Parathyroid adenoma (tissue), 2 donors: ENCODE data around the gene ZIC4.

Experiments
- H2AFZ ChIP-seq: fragments of 300-600 bp; sonication (generic); one replicate; pipeline ENCODE4 v1.7.0; 2017; ENCODE audit warnings: antibody characterized with exemption, mild to moderate bottlenecking
- H3K27ac ChIP-seq: fragments of 300-600 bp; sonication (generic); one replicate; pipeline ENCODE4 v1.7.0; 2017
- H3K27me3 ChIP-seq: fragments of 300-600 bp; sonication (generic); one replicate; pipeline ENCODE4 v1.7.0; 2017; ENCODE audit warnings: low read length; ENCODE audit not compliant: control insufficient read depth, insufficient read depth
- H3K36me3 ChIP-seq: fragments of 300-600 bp; sonication (generic); one replicate; pipeline ENCODE4 v1.7.0; 2017; ENCODE audit warnings: low read length; ENCODE audit not compliant: control insufficient read depth, insufficient read depth
- H3K4me1 ChIP-seq: fragments of 300-600 bp; sonication (generic); one replicate; pipeline ENCODE4 v1.7.0; 2017; ENCODE audit warnings: control low read depth
- H3K4me2 ChIP-seq: fragments of 300-600 bp; sonication (generic); one replicate; pipeline ENCODE4 v1.7.0; 2017; ENCODE audit warnings: low read length
- H3K4me3 ChIP-seq: fragments of 300-600 bp; sonication (generic); one replicate; pipeline ENCODE4 v1.7.0; 2017; ENCODE audit warnings: low read depth, low read length
- H3K79me2 ChIP-seq: fragments of 300-600 bp; sonication (generic); one replicate; pipeline ENCODE4 v1.7.0; 2017; ENCODE audit warnings: control low read depth
- H3K9ac ChIP-seq: fragments of 300-600 bp; sonication (generic); one replicate; pipeline ENCODE4 v1.7.0; 2017; ENCODE audit warnings: mild to moderate bottlenecking
- H3K9me3 ChIP-seq: fragments of 300-600 bp; sonication (generic); one replicate; pipeline ENCODE4 v1.7.0; 2017; ENCODE audit warnings: low read length; ENCODE audit not compliant: control insufficient read depth
- TF ChIP-seq, protein P1 (sequence below): fragments of 300-600 bp; sonication (generic); IDR thresholded peaks from one replicate; pipeline ENCODE4 v1.7.0; 2017; ENCODE audit warnings: antibody characterized with exemption, mild to moderate bottlenecking
- donor health status: primary hyperparathyroidism.

The ZIC4 gene

DNA sequence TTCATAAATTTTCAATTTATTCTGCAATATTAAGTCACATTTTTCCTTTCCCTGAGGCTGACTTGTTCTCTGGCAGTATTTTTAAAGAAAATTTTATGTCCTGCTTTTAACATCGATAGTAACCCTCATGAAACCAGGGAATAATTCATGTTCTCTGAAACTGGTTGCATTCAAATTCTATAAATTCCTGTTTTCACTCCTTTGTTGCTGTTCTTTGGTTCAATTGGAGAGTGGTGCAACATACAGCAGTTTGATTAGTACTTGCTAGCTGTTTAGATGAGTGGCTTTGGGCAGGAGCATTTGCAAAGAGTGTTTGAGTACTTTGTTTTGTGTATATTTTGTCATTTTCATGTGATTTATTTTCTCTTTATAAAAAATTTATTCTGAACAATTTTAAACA is 22.0 kb upstream of the ZIC4 start:
- H3K4me2 ChIP-seq, result no peak overlapping the region

GRCh38 chr3:147427746-147428145 is 21.4 kb upstream of the ZIC4 start:
- no peak overlapping the region for H3K27ac ChIP-seq
- no peak overlapping the region for H3K9ac ChIP-seq
- no peaks in the 10 kb centered on the region for H3K79me2 ChIP-seq
- H3K36me3 ChIP-seq, result no peaks in the 10 kb centered on the region
- H3K9me3 ChIP-seq, result peaks cover 4% of the 10 kb centered on the region
- H3K4me3 ChIP-seq, result no peak overlapping the region
- no peak overlapping the region for H2AFZ ChIP-seq
- H3K27me3 ChIP-seq, result peaks cover 6% of the 10 kb centered on the region
- no peak overlapping the region for H3K4me2 ChIP-seq
- TF ChIP-seq, protein P1, sequence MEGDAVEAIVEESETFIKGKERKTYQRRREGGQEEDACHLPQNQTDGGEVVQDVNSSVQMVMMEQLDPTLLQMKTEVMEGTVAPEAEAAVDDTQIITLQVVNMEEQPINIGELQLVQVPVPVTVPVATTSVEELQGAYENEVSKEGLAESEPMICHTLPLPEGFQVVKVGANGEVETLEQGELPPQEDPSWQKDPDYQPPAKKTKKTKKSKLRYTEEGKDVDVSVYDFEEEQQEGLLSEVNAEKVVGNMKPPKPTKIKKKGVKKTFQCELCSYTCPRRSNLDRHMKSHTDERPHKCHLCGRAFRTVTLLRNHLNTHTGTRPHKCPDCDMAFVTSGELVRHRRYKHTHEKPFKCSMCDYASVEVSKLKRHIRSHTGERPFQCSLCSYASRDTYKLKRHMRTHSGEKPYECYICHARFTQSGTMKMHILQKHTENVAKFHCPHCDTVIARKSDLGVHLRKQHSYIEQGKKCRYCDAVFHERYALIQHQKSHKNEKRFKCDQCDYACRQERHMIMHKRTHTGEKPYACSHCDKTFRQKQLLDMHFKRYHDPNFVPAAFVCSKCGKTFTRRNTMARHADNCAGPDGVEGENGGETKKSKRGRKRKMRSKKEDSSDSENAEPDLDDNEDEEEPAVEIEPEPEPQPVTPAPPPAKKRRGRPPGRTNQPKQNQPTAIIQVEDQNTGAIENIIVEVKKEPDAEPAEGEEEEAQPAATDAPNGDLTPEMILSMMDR, result no peak
- no peaks in the 10 kb centered on the region for H3K4me1 ChIP-seq

More for the DNA sequence above, 22.0 kb upstream of the ZIC4 start:
- Histone ChIP-seq H3K36me3 (no peaks in the 10 kb centered on the region), H3K4me3 (no peak overlapping the region), H3K79me2 (no peaks in the 10 kb centered on the region), H2AFZ (no peak overlapping the region), H3K27ac (no peak overlapping the region), H3K4me1 (no peaks in the 10 kb centered on the region), H3K9ac (no peak overlapping the region), H3K27me3 (peaks cover 4% of the 10 kb centered on the region), H3K9me3 (peaks cover 4% of the 10 kb centered on the region)
- TF ChIP-seq, protein P1, result no peak

DNA sequence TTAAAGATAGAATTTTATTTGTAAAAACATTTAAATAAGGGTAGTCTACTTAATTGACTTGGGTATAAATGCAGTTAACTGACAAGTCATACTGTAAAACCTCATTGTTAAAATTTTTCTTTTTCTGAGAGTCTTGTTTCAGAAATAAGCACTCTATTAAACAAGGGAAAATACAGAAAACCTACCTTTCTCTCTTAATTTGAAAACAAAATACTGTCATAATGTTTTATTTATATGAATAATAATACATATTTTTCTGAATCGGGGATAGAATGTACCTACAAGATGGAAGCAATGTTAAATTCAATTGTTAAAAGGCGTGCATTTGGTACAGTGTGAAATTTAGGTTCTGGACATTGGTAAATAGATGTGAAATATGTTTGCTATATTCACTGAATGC is 20.6 kb upstream of the ZIC4 start:
- Histone ChIP-seq H3K9me3 (peaks cover 4% of the 10 kb centered on the region), H3K36me3 (no peaks in the 10 kb centered on the region), H3K4me1 (no peaks in the 10 kb centered on the region), H3K9ac (no peak overlapping the region), H2AFZ (no peak overlapping the region), H3K27ac (no peak overlapping the region), H3K79me2 (no peaks in the 10 kb centered on the region), H3K4me3 (no peak overlapping the region), H3K4me2 (no peak overlapping the region), H3K27me3 (peaks cover 9% of the 10 kb centered on the region)
- TF ChIP-seq, protein P1, result no peak

DNA sequence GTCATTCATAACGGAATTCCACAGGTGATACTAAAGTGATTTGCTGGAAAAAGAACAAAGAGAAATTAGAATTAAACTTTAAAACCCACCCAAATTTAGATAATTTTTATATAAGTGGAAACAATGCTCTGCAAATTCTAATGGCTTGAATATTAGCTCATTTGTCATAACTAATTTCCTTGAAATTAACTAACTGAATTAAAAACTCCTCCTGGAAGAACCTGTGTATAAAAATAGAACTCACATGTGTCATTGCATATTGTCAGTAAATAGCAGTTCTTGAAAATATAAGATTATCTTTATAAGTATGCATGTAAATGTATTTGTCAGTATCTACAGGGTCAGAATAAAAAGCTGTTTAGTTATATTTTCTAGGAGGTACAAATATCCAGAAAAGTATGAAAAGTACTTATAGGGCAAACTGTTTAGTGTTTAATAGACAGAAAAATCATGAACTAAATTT is 19.1 kb upstream of the ZIC4 start:
- H3K79me2 ChIP-seq, result no peaks in the 10 kb centered on the region
- no peaks in the 10 kb centered on the region for H3K36me3 ChIP-seq
- peaks cover 8% of the 10 kb centered on the region for H3K27me3 ChIP-seq
- H3K9ac ChIP-seq, result no peak overlapping the region
- H3K4me3 ChIP-seq, result no peak overlapping the region
- no peak overlapping the region for H3K4me2 ChIP-seq
- H3K9me3 ChIP-seq, result peaks cover 4% of the 10 kb centered on the region
- H3K27ac ChIP-seq, result no peak overlapping the region
- no peaks in the 10 kb centered on the region for H3K4me1 ChIP-seq
- TF ChIP-seq, protein P1, result no peak
- no peak overlapping the region for H2AFZ ChIP-seq

DNA sequence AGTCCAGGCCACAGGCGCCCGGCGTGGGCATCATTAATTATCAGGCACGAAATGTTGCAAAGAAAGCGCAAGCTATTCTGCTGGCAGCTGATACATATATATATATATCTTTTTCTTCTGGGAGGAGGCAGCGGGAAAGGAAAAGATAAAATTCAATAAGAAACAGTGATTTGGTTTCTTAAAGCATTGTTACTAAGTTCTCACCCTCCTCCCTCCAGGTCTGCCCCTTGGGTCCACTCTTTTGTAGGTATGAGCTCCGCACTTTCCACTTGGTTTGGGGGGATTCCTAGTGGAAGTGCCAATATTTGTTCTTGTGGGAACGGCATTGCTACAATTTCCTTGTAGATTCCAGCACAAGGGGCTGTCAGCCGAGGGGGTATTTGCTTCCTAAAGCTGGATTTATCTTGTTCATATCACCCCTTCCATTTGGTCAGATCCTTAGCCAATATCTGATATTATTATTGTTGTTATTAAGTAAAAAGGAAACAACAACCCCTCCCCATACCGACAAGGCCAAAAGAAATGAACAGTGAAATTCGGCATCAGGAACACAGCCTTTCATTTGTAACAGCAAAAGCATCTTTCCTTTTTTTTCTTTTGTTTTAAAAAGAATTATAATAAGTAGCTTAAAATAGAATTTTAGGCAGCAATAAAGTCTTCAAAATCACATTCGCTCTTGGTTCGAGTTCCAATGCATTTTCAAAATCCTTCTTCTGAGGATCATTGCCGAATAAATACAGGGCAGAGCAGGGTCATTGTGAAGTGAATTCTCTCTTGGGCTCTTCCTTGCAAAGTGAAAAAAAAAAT is 18.4 kb upstream of the ZIC4 start:
- Histone ChIP-seq H3K4me3 (no peak overlapping the region), H3K79me2 (no peaks in the 10 kb centered on the region), H3K4me1 (no peaks in the 10 kb centered on the region), H3K4me2 (no peak overlapping the region), H3K27ac (no peak overlapping the region), H3K9me3 (peaks cover 4% of the 10 kb centered on the region), H3K27me3 (peaks cover 5% of the 10 kb centered on the region), H3K36me3 (no peaks in the 10 kb centered on the region), H3K9ac (no peak overlapping the region), H2AFZ (no peak overlapping the region)
- TF ChIP-seq, protein P1, result no peak
